HG03039 (cell line): ENCODE results near the gene SCMH1.

Experiments
- ATAC-seq: cut with Tn5 transposase; IDR thresholded peaks from one replicate; pipeline ENCODE4 v1.9.1; 2021; ENCODE audit warnings: mild to moderate bottlenecking, moderate library complexity; ENCODE audit not compliant: unreplicated experiment

The SCMH1 gene

GRCh38 chr1:40980453-40981121 lies 261.5 kb downstream of the SCMH1 start:
- no peak for ATAC-seq

- ATAC-seq: peak; percentile 8
Observed at GRCh38 chr1:40980068-40980452, 262.0 kb downstream of the SCMH1 start.

- peak; percentile 82 for ATAC-seq
Observed at GRCh38 chr1:40979241-40980067, 262.7 kb downstream of the SCMH1 start, which contains the start of gene CTPS1. Gene CTPS1 (plus strand): TSS chr1:40979696. CDS start chr1:40983291, 3,595 bp downstream.

- no peak for ATAC-seq
Observed at GRCh38 chr1:40978886-40979240, 263.2 kb downstream of the SCMH1 start.

- no peak for ATAC-seq
Observed at GRCh38 chr1:40977716-40978115, 264.4 kb downstream of the SCMH1 start.
